Panc1 (cell line): ENCODE measurements around the gene NR2F6. TPM values are rescaled to one million over a fixed set of nuclear protein-coding genes. Genes with fewer than 3 reads are reported as not detected.

Experiments
- ATAC-seq: fragments of 200-7000 bp; cut with Tn5 transposase; 2 replicates; pipeline ENCODE4 v1.9.1; 2020; ENCODE audit warnings: mild to moderate bottlenecking, moderate library complexity
- BruUV-seq: library from RNA; stranded (reverse); fragments of 400-500 nt; replicated peaks from 2 replicates; lab custom pipeline; 2021; lab: Mats Ljungman, UMichigan
- CTCF ChIA-PET: fragments of 300-600 bp; sonication (Branson Sonifier 250); formaldehyde crosslinking; loops from one replicate; lab custom pipeline; 2022; ENCODE audit warnings: antibody characterized with exemption; lab: Charles Lee
- POLR2A ChIA-PET: fragments of 300-600 bp; sonication (Branson Sonifier 250); formaldehyde crosslinking; loops from one replicate; lab custom pipeline; 2022; ENCODE audit warnings: antibody characterized with exemption; lab: Charles Lee
- DNase-seq: peaks from one replicate; pipeline ENCODE4 v3.0.0-alpha.2; 2010; ENCODE audit warnings: low read depth, low spot score
- H3K27ac ChIP-seq: 2 replicates; pipeline ENCODE4 v1.5.1; 2011; ENCODE audit warnings: mild to moderate bottlenecking, low read length, inconsistent platforms
- H3K27me3 ChIP-seq: fragments of 200-500 bp; sonication (Bioruptor generic); 2 replicates; pipeline ENCODE4 v1.6.0; 2014; ENCODE audit warnings: low read length, inconsistent platforms; ENCODE audit not compliant: control insufficient read depth, insufficient read depth
- H3K36me3 ChIP-seq: fragments of 200-500 bp; sonication (Bioruptor generic); 2 replicates; pipeline ENCODE4 v1.5.1; 2014; ENCODE audit warnings: inconsistent platforms, mild to moderate bottlenecking, low read length, moderate library complexity; ENCODE audit not compliant: control insufficient read depth, insufficient read depth
- H3K4me1 ChIP-seq: 2 replicates; pipeline ENCODE4 v1.5.1; 2011; ENCODE audit warnings: inconsistent platforms, mild to moderate bottlenecking, low read length, moderate library complexity; ENCODE audit not compliant: control insufficient read depth, insufficient read depth
- H3K4me3 ChIP-seq, 2 experiments: 2 replicates each; pipeline ENCODE4 v1.5.1; 2011 to 2012; ENCODE audit warnings: low read depth in 2 of 2, low read length in 2 of 2, mild to moderate bottlenecking in 2 of 2, inconsistent platforms in 1 of 2, moderate library complexity in 1 of 2
- H3K9me3 ChIP-seq: fragments of 200-500 bp; sonication (Bioruptor generic); 2 replicates; pipeline ENCODE4 v1.5.1; 2014; ENCODE audit warnings: low read depth, mild to moderate bottlenecking, inconsistent platforms, low read length, moderate library complexity; ENCODE audit not compliant: control insufficient read depth, insufficient read depth
- CTCF ChIP-seq: fragments of 450-650 bp; IDR thresholded peaks from 2 replicates; pipeline ENCODE4 v1.5.1; 2017; ENCODE audit warnings: mild to moderate bottlenecking
- POLR2AphosphoS5 ChIP-seq: IDR thresholded peaks from 2 replicates; pipeline ENCODE4 v1.6.1; 2012; ENCODE audit warnings: mild to moderate bottlenecking, low read depth, low read length, moderate library complexity
- REST ChIP-seq, 2 experiments: IDR thresholded peaks; 2 replicates each; pipeline ENCODE4 v1.6.1; 2011 to 2012; ENCODE audit warnings: low read depth in 2 of 2, control low read depth in 1 of 2, low read length in 1 of 2, mild to moderate bottlenecking in 1 of 2, moderate library complexity in 1 of 2; ENCODE audit not compliant: insufficient read depth in 1 of 2
- SIN3A ChIP-seq: IDR thresholded peaks from 2 replicates; pipeline ENCODE4 v1.6.1; 2012; ENCODE audit warnings: low read depth, mild to moderate bottlenecking, low read length, moderate library complexity, borderline replicate concordance; ENCODE audit not compliant: insufficient read depth
- TCF7L2 ChIP-seq: IDR thresholded peaks from 2 replicates; pipeline ENCODE4 v1.6.1; 2011; ENCODE audit warnings: mild to moderate bottlenecking, low read depth, low read length, inconsistent platforms
- in situ Hi-C: cut with HindIII; loops from 2 replicates; pipeline ENCODE4 v1.10.0; 2016; ENCODE audit warnings: low sequenced_read_pairs, low pct_unique_long_range_greater_than_20kb
- intact Hi-C: fragments of 100-400 bp; cut with micrococcal nuclease; formaldehyde crosslinking; loops from one replicate; pipeline ENCODE4 v1.10.0; 2022; ENCODE audit not compliant: unreplicated experiment
- total RNA-seq: library from RNA; stranded (reverse); gene quantifications from one replicate; pipeline ENCODE4 v1.2.1, GENCODE V29; 2021; ENCODE audit not compliant: unreplicated experiment

NR2F6 gene
- total RNA-seq, 1 experiment from 2014 or later, result 173 TPM

GRCh38 chr19:17206736-17207581 lies 38.8 kb downstream of the NR2F6 start:
- Histone ChIP-seq H3K27ac (no peak overlapping the region), H3K4me3 (no peak overlapping the region), H3K27me3 (no peaks in the 10 kb centered on the region), H3K36me3 (no peaks in the 10 kb centered on the region; the same call in 1 of the 2 replicates), H3K4me1 (no peaks in the 10 kb centered on the region), H3K9me3 (no peaks in the 10 kb centered on the region)
- intact Hi-C loops (no loop called here), in situ Hi-C loops (no loop called here)
- ATAC-seq, result no peak
- TF ChIP-seq REST (IDR thresholded peaks at IDR 0.05; ENCODE audit: insufficient read depth in 1 of 2, low read depth in 2 of 2, low read length in 1 of 2) (no peak), SIN3A (no peak), POLR2AphosphoS5 (no peak), TCF7L2 (no peak), CTCF (no peak)
- DNase-seq, result no peak
- ChIA-PET POLR2A (no interaction called here), CTCF (no interaction called here)
- BruUV-seq, result no TSS peak

GRCh38 chr19:17205237-17206140 lies 40.2 kb downstream of the NR2F6 start:
- no peak for DNase-seq
- POLR2A ChIA-PET, result no interaction called here

More at GRCh38 chr19:17205237-17206140, 40.2 kb downstream of the NR2F6 start:
- Histone ChIP-seq H3K4me1 (no peaks in the 10 kb centered on the region), H3K4me3 (no peak overlapping the region), H3K9me3 (no peaks in the 10 kb centered on the region), H3K27ac (no peak overlapping the region), H3K27me3 (no peaks in the 10 kb centered on the region), H3K36me3 (no peaks in the 10 kb centered on the region; the same call in 1 of the 2 replicates)
- intact Hi-C loops (no loop called here), in situ Hi-C loops (no loop called here)
- peak; percentile 55 for ATAC-seq
- TF ChIP-seq CTCF, result peak; percentile 77
- no peak for TF ChIP-seq TCF7L2
- CTCF ChIA-PET, result no interaction called here
- BruUV-seq, result no TSS peak
